ENCODE measurements around the gene SV2B.

Gene SV2B

DNA sequence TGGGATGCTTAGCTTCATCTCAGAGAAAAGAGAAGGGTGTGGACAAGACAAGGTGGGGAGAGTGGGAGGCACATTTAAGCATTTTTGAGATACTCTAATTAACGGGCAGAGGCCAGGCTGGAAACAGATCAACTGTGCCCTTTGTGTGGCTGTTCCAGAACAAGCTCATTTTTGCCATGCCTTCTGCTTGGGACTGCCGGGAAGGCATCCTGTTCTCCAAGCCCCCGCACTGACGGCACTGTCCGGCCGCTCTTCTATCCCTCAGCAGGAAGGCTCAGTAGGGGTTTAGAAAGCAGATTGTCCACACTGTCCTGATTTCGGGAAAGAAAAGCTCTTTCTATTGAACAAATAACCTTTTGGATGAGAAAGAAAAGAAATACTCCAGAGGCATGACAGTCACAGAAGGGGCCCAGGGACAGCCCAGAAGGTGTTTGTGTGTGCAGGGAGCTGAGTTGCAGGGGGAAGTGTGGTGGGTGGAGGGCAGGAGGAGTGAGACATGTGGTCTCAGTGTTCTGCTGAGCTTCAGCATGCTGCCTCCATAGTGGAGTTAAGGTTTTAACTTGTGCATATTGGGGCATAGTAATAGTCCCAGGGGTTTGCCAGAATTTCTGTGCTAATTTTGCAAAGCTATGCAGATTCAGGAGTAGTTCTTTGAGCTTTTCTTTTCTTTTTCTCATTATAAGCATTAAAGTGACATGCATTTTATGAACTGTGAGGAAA is 27.3 kb downstream of the SV2B start:
- Histone ChIP-seq H3K36me3 (ENCODE audit: control insufficient read depth in 2 of 2, insufficient read depth in 1 of 2, low read length in 2 of 2) (no peaks in the 10 kb centered on the region), H3K4me3 (ENCODE audit: low read depth, low read length) (no peak overlapping the region), H3K4me1 (ENCODE audit: control insufficient read depth, insufficient read depth, low read length) (no peaks in the 10 kb centered on the region), H3K9me3 (ENCODE audit: control insufficient read depth, insufficient read depth, low read depth, low read length) (no peaks in the 10 kb centered on the region), H3K27ac (ENCODE audit: extremely low read depth, low read depth, low read length) (no peak overlapping the region)
- POLR2A ChIA-PET: interaction anchor here (0.5 kb wide), 1 partner anchor 102 kb away, joined by 3 read pairs; no protein-coding TSS in a partner anchor
- CTCF ChIA-PET: interaction anchor here (0.6 to 1.4 kb wide), 3 partner anchors 72 to 144 kb away, joined by 3 to 6 read pairs (median 4); no protein-coding TSS in a partner anchor
- TF ChIP-seq, protein P1, sequence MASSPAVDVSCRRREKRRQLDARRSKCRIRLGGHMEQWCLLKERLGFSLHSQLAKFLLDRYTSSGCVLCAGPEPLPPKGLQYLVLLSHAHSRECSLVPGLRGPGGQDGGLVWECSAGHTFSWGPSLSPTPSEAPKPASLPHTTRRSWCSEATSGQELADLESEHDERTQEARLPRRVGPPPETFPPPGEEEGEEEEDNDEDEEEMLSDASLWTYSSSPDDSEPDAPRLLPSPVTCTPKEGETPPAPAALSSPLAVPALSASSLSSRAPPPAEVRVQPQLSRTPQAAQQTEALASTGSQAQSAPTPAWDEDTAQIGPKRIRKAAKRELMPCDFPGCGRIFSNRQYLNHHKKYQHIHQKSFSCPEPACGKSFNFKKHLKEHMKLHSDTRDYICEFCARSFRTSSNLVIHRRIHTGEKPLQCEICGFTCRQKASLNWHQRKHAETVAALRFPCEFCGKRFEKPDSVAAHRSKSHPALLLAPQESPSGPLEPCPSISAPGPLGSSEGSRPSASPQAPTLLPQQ (tag by site-specific recombination; IDR thresholded peaks at IDR 0.05): no peak
- no peak for TF ChIP-seq ZNF670 (tag by site-specific recombination; IDR thresholded peaks at IDR 0.05; ENCODE audit: low read depth)
- no peak for TF ChIP-seq ZFP3 (tag by site-specific recombination; IDR thresholded peaks at IDR 0.05; ENCODE audit: low read depth)
- TF ChIP-seq ZNF138 (tag by site-specific recombination; IDR thresholded peaks at IDR 0.05; ENCODE audit: borderline replicate concordance): no peak
- no peak for TF ChIP-seq ZNF211 (tag by site-specific recombination; IDR thresholded peaks at IDR 0.05; ENCODE audit: low read depth)
- no peak for TF ChIP-seq GLI4 (tag by site-specific recombination; IDR thresholded peaks at IDR 0.05)
- TF ChIP-seq ZNF664 (tag by site-specific recombination; IDR thresholded peaks at IDR 0.05): no peak
- TF ChIP-seq ZNF426 (tag by site-specific recombination; IDR thresholded peaks at IDR 0.05): no peak
- no peak for TF ChIP-seq ZNF510 (tag by site-specific recombination; IDR thresholded peaks at IDR 0.05; ENCODE audit: insufficient replicate concordance)
- no peak for TF ChIP-seq ZBTB20 (tag by site-specific recombination; IDR thresholded peaks at IDR 0.05)
- no peak for TF ChIP-seq ZNF394 (tag by site-specific recombination; IDR thresholded peaks at IDR 0.05; ENCODE audit: borderline replicate concordance)
- TF ChIP-seq, protein P2, sequence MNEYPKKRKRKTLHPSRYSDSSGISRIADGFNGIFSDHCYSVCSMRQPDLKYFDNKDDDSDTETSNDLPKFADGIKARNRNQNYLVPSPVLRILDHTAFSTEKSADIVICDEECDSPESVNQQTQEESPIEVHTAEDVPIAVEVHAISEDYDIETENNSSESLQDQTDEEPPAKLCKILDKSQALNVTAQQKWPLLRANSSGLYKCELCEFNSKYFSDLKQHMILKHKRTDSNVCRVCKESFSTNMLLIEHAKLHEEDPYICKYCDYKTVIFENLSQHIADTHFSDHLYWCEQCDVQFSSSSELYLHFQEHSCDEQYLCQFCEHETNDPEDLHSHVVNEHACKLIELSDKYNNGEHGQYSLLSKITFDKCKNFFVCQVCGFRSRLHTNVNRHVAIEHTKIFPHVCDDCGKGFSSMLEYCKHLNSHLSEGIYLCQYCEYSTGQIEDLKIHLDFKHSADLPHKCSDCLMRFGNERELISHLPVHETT (tag by site-specific recombination; IDR thresholded peaks at IDR 0.05): no peak
- TF ChIP-seq PRDM1 (tag by site-specific recombination; IDR thresholded peaks at IDR 0.05): no peak
- TF ChIP-seq FEZF1 (tag by site-specific recombination; IDR thresholded peaks at IDR 0.05): no peak
- TF ChIP-seq, protein P3, sequence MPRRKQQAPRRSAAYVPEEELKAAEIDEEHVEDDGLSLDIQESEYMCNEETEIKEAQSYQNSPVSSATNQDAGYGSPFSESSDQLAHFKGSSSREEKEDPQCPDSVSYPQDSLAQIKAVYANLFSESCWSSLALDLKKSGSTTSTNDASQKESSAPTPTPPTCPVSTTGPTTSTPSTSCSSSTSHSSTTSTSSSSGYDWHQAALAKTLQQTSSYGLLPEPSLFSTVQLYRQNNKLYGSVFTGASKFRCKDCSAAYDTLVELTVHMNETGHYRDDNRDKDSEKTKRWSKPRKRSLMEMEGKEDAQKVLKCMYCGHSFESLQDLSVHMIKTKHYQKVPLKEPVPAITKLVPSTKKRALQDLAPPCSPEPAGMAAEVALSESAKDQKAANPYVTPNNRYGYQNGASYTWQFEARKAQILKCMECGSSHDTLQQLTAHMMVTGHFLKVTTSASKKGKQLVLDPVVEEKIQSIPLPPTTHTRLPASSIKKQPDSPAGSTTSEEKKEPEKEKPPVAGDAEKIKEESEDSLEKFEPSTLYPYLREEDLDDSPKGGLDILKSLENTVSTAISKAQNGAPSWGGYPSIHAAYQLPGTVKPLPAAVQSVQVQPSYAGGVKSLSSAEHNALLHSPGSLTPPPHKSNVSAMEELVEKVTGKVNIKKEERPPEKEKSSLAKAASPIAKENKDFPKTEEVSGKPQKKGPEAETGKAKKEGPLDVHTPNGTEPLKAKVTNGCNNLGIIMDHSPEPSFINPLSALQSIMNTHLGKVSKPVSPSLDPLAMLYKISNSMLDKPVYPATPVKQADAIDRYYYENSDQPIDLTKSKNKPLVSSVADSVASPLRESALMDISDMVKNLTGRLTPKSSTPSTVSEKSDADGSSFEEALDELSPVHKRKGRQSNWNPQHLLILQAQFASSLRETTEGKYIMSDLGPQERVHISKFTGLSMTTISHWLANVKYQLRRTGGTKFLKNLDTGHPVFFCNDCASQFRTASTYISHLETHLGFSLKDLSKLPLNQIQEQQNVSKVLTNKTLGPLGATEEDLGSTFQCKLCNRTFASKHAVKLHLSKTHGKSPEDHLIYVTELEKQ (tag by site-specific recombination; IDR thresholded peaks at IDR 0.05; ENCODE audit: borderline replicate concordance): no peak
- TF ChIP-seq, protein P4, sequence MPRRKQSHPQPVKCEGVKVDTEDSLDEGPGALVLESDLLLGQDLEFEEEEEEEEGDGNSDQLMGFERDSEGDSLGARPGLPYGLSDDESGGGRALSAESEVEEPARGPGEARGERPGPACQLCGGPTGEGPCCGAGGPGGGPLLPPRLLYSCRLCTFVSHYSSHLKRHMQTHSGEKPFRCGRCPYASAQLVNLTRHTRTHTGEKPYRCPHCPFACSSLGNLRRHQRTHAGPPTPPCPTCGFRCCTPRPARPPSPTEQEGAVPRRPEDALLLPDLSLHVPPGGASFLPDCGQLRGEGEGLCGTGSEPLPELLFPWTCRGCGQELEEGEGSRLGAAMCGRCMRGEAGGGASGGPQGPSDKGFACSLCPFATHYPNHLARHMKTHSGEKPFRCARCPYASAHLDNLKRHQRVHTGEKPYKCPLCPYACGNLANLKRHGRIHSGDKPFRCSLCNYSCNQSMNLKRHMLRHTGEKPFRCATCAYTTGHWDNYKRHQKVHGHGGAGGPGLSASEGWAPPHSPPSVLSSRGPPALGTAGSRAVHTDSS (tag by site-specific recombination; IDR thresholded peaks at IDR 0.05): no peak
- no peak for TF ChIP-seq ZNF37A (tag by site-specific recombination; IDR thresholded peaks at IDR 0.05)
- TF ChIP-seq ZBTB8A (tag by site-specific recombination; IDR thresholded peaks at IDR 0.05): no peak
- TF ChIP-seq ZNF140 (tag by site-specific recombination; IDR thresholded peaks at IDR 0.05): no peak
